Urinary bladder (tissue), 4 donors: Measurements from ENCODE around the gene LHPP. TPM values are rescaled to one million over a fixed set of nuclear protein-coding genes. Genes with fewer than 3 reads are reported as not detected.

Experiments
- DNase-seq: peaks from one replicate; pipeline ENCODE4 v3.0.0-alpha.2; 2015; ENCODE audit errors: extremely low spot score
- H3K27ac ChIP-seq: one replicate; pipeline ENCODE4 v1.5.1; 2013; ENCODE audit warnings: low read depth, mild to moderate bottlenecking, moderate library complexity
- H3K36me3 ChIP-seq: one replicate; pipeline ENCODE4 v1.6.1; 2013; ENCODE audit warnings: mild to moderate bottlenecking, moderate library complexity; ENCODE audit not compliant: insufficient read depth
- H3K4me1 ChIP-seq: one replicate; pipeline ENCODE4 v1.6.1; 2013; ENCODE audit warnings: mild to moderate bottlenecking, moderate library complexity; ENCODE audit not compliant: insufficient read depth
- H3K4me3 ChIP-seq: one replicate; pipeline ENCODE4 v1.5.1; 2013; ENCODE audit warnings: low read depth, low read length
- WGBS: extraction: QIAGEN DNeasy Blood & Tissue Kit; methylation state at CpG from one replicate; pipeline ENCODE4 v1.1.7; 2013; 5-methylcytosine and 5-hydroxymethylcytosine counted together
- polyA plus RNA-seq: library from polyadenylated mRNA; stranded (reverse); fragments of 200-250 nt; gene quantifications from one replicate; pipeline ENCODE4 v1.2.3, GENCODE V29; 2013
- total RNA-seq: library from RNA; depleted of rRNA; stranded (reverse); fragments of >200 nt; gene quantifications from one replicate; pipeline ENCODE4 v1.2.3, GENCODE V29; 2014
- donor health status: healthy with polysubstance abuse.
- donor health status: healthy.

LHPP gene
- total and polyA plus RNA-seq, 2 donors, result 6.6 to 15.8 TPM

DNA sequence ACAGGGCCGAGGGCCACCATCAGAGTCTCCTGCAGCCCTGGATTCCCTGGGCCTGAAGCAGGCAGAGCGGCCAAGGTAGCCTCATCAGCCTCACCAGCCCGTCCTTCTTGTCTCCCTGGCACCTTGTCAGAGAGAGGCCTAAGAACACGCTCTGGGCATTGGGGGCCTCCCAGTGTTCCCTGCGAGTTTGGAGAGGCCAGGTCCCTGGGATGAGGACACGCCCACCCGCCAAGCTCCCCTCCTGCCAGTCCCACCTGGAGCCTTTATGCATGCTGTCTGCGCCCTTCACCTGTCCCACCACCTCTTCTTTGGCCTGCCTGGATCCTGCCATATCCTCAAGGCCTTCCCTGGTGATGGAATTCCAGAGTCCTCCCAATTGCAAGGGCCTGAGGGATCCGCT is 69.2 kb downstream of the LHPP start:
- no peak for DNase-seq
- Histone ChIP-seq H3K4me1 (no peaks in the 10 kb centered on the region), H3K27ac (no peak overlapping the region), H3K36me3 (no peaks in the 10 kb centered on the region), H3K4me3 (no peak overlapping the region)
- 86% methylated on average over 9 of the region's 9 CpGs for WGBS

DNA sequence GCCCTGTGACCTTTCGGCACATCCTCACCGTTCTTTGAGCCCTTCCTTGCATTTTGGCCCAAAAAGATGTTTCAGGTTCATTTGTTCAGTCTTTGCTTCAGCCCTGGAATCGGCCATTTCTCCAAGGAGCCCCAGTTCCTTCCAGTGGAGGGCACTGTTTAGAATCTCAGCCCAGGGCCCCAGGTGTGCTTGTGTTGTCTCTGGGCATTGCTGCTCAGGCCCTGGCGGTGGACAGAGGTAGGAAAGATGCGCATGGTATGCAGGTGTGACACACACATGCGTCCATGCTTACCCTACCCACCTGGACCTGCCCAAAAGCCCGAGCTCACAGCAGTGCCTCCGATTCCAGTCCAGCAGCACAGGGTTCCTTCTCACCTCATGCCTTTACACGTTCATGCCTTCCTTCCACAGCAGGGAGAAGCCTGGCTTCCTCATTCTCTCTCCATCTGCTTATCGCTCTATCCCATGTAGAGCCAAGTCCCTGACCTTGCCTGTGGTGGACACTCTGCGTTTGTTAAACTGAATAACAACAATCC is 70.6 kb downstream of the LHPP start:
- no peak overlapping the region for H3K4me3 ChIP-seq
- DNase-seq, result no peak
- H3K27ac ChIP-seq, result no peak overlapping the region
- no peaks in the 10 kb centered on the region for H3K36me3 ChIP-seq
- H3K4me1 ChIP-seq, result no peaks in the 10 kb centered on the region
- 79% methylated on average over 11 of the region's 11 CpGs for WGBS

DNA sequence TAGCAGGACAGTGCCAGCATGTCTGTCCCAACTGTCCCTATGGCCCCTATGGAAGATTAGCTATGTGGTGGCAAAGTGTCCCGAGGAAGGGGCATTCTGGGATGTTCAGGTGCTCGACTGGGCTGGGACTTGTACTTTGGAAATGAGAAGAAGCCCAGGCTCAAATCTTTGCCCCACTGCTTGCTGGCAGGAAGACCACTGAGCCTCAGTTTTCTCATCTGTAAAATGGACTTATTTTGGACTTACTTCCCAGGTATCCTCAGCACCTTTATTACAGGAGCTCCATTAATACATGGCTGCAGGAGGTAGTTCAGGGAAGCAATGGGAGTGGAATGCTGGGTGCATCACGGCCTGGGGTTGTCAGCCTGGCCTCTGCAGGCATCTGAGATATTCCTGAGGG is 71.2 kb downstream of the LHPP start:
- no peak for DNase-seq
- Histone ChIP-seq H3K36me3 (no peaks in the 10 kb centered on the region), H3K27ac (no peak overlapping the region), H3K4me1 (no peaks in the 10 kb centered on the region), H3K4me3 (no peak overlapping the region)
- WGBS, result 73% methylated on average over 3 of the region's 3 CpGs

DNA sequence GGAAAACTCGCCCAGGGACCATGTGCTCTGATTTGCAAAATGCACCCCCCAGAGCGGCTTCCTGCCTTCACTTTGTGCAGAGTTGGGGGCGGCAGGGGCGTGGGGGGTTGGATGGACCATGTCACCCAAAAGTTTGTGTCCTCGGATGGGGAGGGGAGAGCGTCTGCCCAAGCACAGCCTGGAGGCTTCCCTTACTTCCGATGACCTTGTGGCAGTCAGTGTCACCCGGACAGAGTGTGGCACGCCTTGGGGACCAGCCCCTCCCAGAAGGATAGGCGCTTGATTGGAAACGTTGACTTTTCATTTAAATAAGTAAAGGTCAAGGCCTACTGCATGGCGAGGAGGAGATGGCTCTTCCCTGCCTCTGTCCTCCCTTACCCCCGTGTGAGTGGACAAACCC is 71.6 kb downstream of the LHPP start:
- H3K27ac ChIP-seq, result no peak overlapping the region
- H3K4me3 ChIP-seq, result no peak overlapping the region
- WGBS, result 94% methylated on average over 13 of the region's 13 CpGs
- H3K4me1 ChIP-seq, result no peaks in the 10 kb centered on the region
- H3K36me3 ChIP-seq, result no peaks in the 10 kb centered on the region
- DNase-seq, result no peak

DNA sequence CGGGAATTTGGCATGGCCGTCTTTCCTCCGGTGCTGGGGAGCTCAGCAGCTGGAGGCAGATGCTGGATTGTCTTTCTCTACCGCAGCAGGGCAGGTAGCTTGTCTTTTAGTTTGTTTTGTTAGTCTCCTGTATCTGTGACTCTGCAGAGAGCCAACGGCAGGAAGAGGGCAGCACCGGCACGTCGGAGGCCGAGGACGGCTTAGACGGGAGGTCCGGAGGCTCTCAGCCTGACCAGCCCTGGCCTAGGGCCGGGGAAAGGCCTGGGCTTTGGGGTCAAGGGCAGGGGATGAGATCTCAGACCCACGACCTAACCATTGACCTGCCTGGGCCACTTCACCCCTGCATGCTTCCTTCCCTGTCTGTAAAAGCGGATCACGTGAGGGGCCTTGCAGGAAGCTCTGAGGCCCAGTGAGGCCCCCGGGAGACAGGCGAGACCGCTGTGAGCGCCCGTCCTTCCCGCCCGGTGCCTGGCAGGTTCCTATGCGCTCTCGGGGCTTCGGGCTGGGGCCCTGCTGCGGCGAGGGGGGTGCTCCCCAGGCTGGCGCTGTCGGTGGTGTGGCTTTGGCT is 72.7 kb downstream of the LHPP start:
- no peak for DNase-seq
- WGBS, result 53% methylated on average over 30 of the region's 30 CpGs
- Histone ChIP-seq H3K4me3 (no peak overlapping the region), H3K4me1 (no peaks in the 10 kb centered on the region), H3K36me3 (no peaks in the 10 kb centered on the region), H3K27ac (no peak overlapping the region)

DNA sequence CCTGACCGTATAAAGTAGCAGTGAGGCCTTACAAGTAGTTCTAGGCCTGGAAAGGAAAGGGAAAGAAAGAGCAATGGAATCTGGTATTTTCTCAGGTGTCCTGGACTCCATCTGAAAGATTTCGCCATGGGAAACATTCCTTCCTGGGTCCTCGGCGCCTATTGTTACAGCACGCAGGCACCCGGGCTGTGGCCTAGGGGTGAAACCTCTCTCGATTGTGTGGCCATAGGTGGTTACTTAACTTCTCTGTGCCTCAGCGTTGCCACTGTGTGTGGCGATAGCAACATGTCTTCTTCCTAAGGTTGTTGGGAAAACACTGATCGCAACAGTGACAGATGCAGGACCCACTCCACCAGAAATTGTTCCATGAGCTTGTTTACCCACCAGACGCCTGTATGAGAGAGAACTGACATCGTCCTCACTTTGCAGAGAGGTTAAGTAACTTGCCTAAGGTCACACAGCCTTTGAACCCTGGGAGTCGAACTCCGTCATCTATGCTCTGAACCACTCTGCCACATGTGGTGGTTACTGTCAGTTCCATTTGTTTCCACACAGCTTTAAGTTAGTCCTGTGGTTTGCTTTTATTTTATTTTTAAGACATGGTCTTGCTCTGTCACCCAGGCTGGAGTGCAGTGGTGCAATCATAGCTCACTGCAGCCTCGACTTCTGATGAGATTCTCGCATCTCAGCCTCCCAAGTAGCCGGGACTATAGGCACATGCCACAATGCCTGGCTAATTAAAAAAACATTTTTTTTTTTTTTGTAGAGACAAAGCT is 73.4 kb downstream of the LHPP start:
- 93% methylated on average over 17 of the region's 17 CpGs for WGBS
- Histone ChIP-seq H3K27ac (no peak overlapping the region), H3K36me3 (no peaks in the 10 kb centered on the region), H3K4me1 (no peaks in the 10 kb centered on the region), H3K4me3 (no peak overlapping the region)
- DNase-seq, result no peak

DNA sequence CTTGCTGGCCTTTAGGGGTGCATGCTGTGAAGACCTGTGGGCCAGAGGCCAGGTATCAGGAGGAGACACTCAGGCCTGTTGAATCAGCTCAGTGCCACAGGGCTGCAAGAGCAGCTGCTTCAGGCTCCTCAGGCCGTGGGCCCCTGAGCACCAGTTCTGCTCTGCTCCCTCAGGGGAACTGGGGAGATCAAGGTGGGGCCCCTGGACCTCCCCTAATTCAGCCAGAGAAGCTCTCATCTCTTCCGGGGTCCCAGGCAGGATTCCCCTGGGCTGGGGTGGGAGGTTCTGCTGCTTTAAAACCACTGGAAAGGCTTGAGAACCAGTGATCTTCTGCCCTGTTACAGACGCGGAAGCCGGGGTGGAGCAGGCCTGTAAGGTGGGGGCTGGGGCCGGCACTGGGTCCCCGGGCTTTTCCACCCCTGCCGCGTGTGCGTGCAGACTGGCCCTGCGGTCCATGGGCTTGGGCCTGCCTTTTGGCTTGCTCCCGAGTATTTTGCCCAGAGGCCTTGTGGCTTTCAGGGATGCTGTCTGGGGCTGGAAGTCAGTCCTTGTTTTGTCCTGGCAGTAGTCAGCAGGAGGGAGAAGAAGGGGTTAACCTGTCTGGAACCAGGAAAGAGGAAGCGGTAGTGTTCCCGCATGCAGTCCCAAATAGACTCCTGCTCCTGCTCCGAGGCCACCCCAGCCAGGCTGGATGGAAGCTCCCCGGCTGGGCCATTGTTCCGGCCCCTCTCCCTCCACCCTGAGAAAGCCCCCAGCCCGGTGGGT is 74.3 kb downstream of the LHPP start:
- WGBS, result 63% methylated on average over 18 of the region's 18 CpGs
- no peaks in the 10 kb centered on the region for H3K4me1 ChIP-seq
- H3K36me3 ChIP-seq, result no peaks in the 10 kb centered on the region
- H3K27ac ChIP-seq, result no peak overlapping the region
- H3K4me3 ChIP-seq, result no peak overlapping the region
- DNase-seq, result no peak

DNA sequence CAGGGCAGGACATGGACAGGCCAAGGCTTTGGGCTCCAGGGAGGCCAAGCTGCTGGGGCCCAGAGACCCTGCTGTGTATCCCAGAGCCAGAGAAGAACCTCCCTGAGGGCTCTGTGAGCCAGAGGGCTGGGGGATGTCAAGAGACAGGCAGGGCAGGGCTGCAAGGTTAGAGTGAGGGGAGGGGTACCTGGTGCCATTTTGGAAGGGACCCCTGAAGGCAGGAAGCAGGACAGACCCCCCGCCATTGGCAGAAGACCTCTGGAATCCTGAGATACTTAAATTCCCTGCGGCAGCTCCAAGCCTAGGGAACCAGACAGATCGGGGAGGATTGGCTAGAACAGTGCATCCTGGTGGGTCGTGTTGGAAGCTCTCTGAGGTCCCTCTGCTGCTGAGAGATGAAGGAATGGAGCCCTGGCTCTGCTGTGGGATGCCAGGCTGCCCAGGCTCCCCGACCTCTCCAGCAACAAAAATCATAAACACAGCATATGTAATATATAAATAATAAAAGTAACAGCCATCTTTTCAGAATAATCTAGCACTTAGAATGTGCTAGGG is 75.0 kb downstream of the LHPP start:
- DNase-seq, result no peak
- 68% methylated on average over 5 of the region's 5 CpGs for WGBS
- H3K4me3 ChIP-seq, result no peak overlapping the region
- no peaks in the 10 kb centered on the region for H3K36me3 ChIP-seq
- H3K27ac ChIP-seq, result no peak overlapping the region
- H3K4me1 ChIP-seq, result no peaks in the 10 kb centered on the region

DNA sequence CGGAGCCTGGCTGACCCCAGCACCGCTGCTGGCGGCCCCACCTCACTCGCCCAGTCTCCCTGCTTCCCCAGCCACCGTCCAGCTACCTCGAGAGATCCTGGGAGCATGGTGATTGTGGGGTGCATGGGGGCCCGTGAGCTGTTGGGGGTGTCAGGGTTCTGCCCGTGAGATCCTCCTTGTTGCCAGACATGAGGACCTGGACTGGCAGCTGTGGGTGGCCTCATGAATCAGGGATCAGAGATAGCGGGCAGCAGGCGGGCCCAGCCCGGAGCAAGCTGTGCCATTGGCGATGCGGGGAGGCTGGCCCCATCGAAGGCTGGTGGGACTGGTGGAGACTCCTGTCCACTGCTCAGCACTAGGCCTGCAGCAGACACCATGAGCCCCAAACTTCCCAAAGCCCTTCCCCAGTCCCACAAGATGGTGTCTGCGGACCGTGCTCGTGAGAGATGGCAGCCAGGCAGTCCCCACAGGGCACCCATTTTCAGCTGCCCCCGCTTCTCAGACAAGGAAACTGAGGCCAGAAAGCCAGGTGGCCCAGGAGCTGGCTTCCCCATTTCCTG is 75.6 kb downstream of the LHPP start:
- no peak overlapping the region for H3K4me3 ChIP-seq
- DNase-seq, result no peak
- 88% methylated on average over 18 of the region's 18 CpGs for WGBS
- no peaks in the 10 kb centered on the region for H3K4me1 ChIP-seq
- H3K27ac ChIP-seq, result no peak overlapping the region
- H3K36me3 ChIP-seq, result no peaks in the 10 kb centered on the region

DNA sequence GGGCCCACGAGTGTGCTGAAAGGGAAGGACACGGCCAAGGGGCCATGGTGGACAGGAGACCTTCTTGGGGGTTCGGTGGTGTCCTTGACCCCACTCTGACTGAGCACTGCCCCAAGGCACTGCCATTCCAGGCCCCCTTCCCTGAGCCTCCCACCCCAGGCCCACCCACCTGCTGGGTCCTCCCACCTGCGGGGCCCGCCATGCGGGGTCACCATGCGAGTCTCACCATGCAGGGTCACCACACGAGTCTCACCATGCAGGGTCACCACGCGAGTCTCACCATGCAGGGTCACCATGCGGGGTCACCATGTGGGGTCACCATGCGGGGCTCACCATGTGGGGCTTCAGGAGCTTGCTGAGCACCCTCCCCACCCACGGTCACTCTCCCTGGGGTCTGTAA is 76.3 kb downstream of the LHPP start:
- no peaks in the 10 kb centered on the region for H3K4me1 ChIP-seq
- no peaks in the 10 kb centered on the region for H3K36me3 ChIP-seq
- WGBS, result 82% methylated on average over 13 of the region's 13 CpGs
- no peak overlapping the region for H3K27ac ChIP-seq
- DNase-seq, result no peak
- H3K4me3 ChIP-seq, result no peak overlapping the region

DNA sequence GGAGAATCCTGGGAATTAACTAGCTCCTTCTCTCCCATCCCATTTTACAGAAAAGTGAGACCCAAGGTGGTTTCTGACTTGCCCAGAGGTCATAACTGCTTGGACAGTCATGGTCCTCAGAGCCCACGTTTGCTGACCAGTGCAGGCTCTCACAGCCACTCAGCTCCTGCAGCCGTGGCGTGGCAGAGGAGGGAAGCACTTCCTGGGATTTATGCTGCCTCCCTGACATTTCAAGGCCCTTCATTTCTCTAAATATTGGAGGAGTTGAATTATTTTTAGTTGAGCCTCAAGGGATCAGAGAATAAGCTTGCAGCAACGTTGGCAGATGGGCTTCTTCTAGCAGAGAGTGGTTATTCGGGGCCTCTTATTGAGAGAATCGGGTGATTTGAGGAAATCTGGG is 77.1 kb downstream of the LHPP start:
- no peak for DNase-seq

DNA sequence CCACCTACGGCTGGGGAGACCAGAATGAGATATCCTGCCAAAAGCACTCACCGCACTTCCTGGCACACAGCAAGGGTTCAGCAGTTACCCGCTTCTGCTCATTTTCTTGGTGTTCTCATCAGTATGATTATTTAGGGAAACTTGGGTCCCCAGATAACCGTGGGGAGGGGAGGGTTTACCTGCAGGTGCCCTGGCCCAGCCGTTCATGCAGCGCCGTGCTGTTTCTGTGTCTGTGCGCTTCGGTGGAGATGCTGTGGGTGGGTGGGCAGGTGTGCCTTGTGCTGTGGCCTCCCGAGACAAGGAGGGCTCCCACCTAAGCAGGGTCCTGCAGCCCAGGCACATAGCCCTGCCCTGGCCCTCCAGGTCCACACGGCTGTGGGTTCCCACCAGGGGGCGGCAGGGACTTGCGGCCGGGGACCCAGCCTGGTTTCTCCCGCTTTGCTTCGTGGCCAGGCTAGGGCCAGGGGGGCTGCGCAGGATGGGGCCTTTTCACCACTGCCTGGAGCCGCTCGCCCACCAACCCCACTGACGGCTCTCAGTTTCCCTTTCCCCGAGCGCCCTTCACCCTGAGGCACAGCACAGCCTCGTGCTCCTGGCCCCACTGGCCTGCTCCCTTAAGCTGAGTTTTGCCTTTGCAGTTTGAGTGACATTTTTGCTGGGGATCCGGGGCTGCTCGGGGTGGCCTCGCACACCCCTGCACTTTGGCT is 78.5 kb downstream of the LHPP start:
- no peaks in the 10 kb centered on the region for H3K4me1 ChIP-seq
- no peak overlapping the region for H3K4me3 ChIP-seq
- H3K36me3 ChIP-seq, result no peaks in the 10 kb centered on the region
- H3K27ac ChIP-seq, result no peak overlapping the region
- WGBS, result 39% methylated on average over 26 of the region's 26 CpGs
- DNase-seq, result no peak

More for the DNA sequence above, 77.1 kb downstream of the LHPP start:
- no peaks in the 10 kb centered on the region for H3K4me1 ChIP-seq
- no peak overlapping the region for H3K27ac ChIP-seq
- no peaks in the 10 kb centered on the region for H3K36me3 ChIP-seq
- no peak overlapping the region for H3K4me3 ChIP-seq
- WGBS, result 83% methylated on average over 6 of the region's 6 CpGs
